Cardiac muscle cell (in vitro differentiated cells and primary cell): Measurements from ENCODE around the gene WDR70. TPM values are rescaled to one million over a fixed set of nuclear protein-coding genes. Genes with fewer than 3 reads are reported as not detected.

ENCODE experiments used
- DNase-seq, 2 donors: peaks; one replicate each; pipeline versions ENCODE4 v3.0.0 to v3.0.0-alpha.2; 2010 to 2017; ENCODE audit warnings: low read depth in 1 of 2, low spot score in 1 of 2
- H3K27ac ChIP-seq: fragments of 200-600 bp; sonication (generic); 2 replicates; pipeline ENCODE4 v1.5.1; 2016
- H3K27me3 ChIP-seq: fragments of 200-600 bp; sonication (generic); 2 replicates; pipeline ENCODE4 v1.6.0; 2016; ENCODE audit warnings: control low read depth
- H3K36me3 ChIP-seq: fragments of 200-600 bp; sonication (generic); 2 replicates; pipeline ENCODE4 v1.5.1; 2016; ENCODE audit warnings: control low read depth
- H3K4me1 ChIP-seq: fragments of 200-600 bp; sonication (generic); 2 replicates; pipeline ENCODE4 v1.8.1; 2017; ENCODE audit warnings: low read depth, mild to moderate bottlenecking, mixed run types
- H3K4me3 ChIP-seq: fragments of 200-600 bp; sonication (generic); 2 replicates; pipeline ENCODE4 v1.5.1; 2016; ENCODE audit warnings: mild to moderate bottlenecking
- H3K9me3 ChIP-seq: fragments of 200-600 bp; sonication (generic); 2 replicates; pipeline ENCODE4 v1.5.1; 2017; ENCODE audit warnings: low read depth, mild to moderate bottlenecking, control low read depth
- polyA plus RNA-seq: library from polyadenylated mRNA; unstranded; fragments of >200 nt; fragmentation: Nextera tagmentation; extraction: Ambion mirVana; gene quantifications from 2 replicates; pipeline ENCODE4 v1.2.1, GENCODE V29; 2016
- total RNA-seq: library from RNA; depleted of rRNA; stranded (reverse); fragments of >200 nt; gene quantifications from 2 replicates; pipeline ENCODE4 v1.2.3, GENCODE V29; 2016
- TF ChIP-seq, protein P1 (sequence below): IDR thresholded peaks from 2 replicates; pipeline ENCODE4 v1.5.1; 2012; ENCODE audit warnings: low read depth, mild to moderate bottlenecking, low read length

WDR70 gene
- total and polyA plus RNA-seq, 2 experiments from 2014 or later = 21.8 to 22.7 TPM

DNA sequence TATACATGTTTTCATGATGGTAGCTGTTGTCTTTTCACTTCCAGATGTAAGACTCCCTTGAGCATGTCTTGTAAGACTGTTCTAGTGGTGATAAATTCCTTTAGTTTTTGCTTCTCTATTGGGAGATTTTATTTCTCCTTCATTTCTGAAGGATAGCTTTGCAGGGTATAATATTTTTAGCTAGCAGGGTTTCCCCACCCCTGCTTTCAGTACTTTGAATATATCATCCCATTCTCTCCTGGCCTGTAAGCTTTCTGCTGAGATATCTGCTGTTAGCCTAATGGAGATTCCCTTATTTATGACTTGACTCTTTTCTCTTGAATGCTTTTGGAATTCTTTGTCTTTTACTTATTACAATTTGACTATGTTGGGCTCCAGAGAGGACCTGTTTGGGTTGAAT is 249.8 kb downstream of the WDR70 start:
- Histone ChIP-seq H3K36me3 (no peaks in the 10 kb centered on the region), H3K9me3 (no peaks in the 10 kb centered on the region)
- TF ChIP-seq, protein P1, sequence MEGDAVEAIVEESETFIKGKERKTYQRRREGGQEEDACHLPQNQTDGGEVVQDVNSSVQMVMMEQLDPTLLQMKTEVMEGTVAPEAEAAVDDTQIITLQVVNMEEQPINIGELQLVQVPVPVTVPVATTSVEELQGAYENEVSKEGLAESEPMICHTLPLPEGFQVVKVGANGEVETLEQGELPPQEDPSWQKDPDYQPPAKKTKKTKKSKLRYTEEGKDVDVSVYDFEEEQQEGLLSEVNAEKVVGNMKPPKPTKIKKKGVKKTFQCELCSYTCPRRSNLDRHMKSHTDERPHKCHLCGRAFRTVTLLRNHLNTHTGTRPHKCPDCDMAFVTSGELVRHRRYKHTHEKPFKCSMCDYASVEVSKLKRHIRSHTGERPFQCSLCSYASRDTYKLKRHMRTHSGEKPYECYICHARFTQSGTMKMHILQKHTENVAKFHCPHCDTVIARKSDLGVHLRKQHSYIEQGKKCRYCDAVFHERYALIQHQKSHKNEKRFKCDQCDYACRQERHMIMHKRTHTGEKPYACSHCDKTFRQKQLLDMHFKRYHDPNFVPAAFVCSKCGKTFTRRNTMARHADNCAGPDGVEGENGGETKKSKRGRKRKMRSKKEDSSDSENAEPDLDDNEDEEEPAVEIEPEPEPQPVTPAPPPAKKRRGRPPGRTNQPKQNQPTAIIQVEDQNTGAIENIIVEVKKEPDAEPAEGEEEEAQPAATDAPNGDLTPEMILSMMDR = no peak

DNA sequence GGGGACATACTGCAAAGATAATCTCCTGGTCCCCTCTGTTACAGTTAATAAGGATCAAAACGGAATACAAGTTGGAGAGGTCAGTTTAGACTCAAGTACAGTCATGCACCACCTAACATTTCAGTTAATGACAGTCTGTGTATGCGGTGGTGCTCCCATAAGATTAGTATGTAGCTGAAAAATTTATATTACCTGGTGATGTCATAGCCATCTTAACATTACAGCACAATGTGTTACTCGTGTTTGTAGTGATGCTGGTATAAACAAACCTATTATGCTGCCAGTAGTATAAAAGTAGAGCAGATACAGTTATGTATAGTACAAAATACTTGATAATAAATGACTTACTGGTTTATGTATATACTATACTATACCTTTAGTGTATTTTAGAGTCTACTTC is 252.8 kb downstream of the WDR70 start:
- Histone ChIP-seq H3K27ac (no peak overlapping the region), H3K27me3 (no peaks in the 10 kb centered on the region), H3K9me3 (no peaks in the 10 kb centered on the region), H3K4me3 (no peak overlapping the region), H3K4me1 (no peaks in the 10 kb centered on the region), H3K36me3 (no peaks in the 10 kb centered on the region)
- no peak for DNase-seq
- TF ChIP-seq, protein P1 = no peak

More for the DNA sequence above, 249.8 kb downstream of the WDR70 start:
- Histone ChIP-seq H3K27me3 (no peaks in the 10 kb centered on the region), H3K27ac (no peak overlapping the region), H3K4me3 (no peak overlapping the region), H3K4me1 (no peaks in the 10 kb centered on the region)
- DNase-seq = no peak

DNA sequence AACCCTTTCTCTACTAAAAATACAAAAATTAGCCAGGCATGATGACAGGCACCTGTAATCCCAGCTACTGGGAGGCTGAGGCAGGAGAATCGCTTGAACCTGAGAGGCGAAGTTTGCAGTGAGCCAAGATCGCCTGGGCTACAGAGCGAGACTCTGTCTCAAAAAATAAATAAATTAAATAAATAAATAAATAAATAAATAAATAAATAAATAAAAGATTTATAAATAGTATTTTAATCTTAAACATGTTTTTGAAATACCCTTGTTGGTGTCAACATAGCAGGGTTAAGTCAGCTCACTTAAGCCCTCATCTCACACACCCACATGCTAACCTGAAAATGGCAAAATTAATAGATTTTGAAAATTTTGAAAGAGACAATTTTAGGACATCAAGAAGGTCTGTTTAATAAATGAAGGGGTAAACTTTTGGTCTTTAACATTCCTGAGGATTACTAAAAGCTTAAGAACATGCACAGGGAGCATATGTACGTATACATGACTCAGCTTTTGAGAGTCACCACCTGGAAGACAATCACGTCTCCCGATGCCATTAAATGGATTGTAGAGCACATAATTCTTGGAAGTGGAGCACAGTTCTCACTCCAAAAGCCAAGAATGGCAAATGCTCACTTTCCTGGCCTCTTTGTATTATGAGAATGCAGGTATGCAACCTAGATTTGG is 258.2 kb downstream of the WDR70 start:
- DNase-seq = no peak
- H3K9me3 ChIP-seq = no peaks in the 10 kb centered on the region
- H3K27me3 ChIP-seq = no peaks in the 10 kb centered on the region
- no peaks in the 10 kb centered on the region for H3K4me1 ChIP-seq
- TF ChIP-seq, protein P1 = no peak
- no peak overlapping the region for H3K4me3 ChIP-seq
- no peak overlapping the region for H3K27ac ChIP-seq
- H3K36me3 ChIP-seq = no peaks in the 10 kb centered on the region

DNA sequence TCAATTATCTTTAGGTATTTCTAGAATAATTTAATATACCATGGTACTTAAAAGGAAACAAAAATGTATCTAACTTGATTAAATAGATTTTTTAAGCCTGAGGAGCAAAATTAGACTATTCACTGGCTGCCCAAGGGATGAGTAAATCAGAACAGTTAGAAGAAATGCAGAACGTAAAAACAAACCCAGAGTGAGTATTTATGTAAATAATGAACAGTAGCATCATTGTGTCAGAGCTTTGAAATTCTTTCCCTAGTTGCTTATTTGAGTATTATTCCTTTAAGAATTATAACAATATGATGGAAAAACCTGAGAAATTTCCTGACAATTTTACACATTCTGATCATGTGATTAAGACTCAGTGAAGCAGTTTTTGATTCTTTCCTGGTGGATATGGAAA is 259.8 kb downstream of the WDR70 start:
- TF ChIP-seq, protein P1 = no peak
- H3K27ac ChIP-seq = no peak overlapping the region
- H3K4me1 ChIP-seq = no peaks in the 10 kb centered on the region
- no peak overlapping the region for H3K4me3 ChIP-seq
- H3K9me3 ChIP-seq = no peaks in the 10 kb centered on the region
- H3K36me3 ChIP-seq = no peaks in the 10 kb centered on the region
- H3K27me3 ChIP-seq = no peaks in the 10 kb centered on the region
- no peak for DNase-seq

DNA sequence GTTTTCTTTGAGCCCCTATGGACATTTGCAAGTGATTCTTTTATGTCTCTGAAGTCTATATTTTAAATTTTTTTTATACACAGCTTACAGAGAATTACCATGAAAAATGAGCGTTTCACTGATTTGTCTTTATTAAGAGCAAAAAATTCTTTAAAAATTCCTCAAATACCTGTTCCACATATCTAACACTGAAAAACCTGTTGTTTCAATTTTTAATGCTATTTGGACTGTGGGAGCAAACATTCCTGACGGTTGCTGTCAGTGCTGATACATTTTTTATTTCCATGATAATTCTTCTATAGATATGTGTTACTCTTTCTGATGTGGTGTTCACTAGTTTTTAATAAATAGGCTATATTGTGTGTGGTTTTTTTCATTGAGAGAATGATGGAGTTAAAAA is 261.0 kb downstream of the WDR70 start:
- Histone ChIP-seq H3K9me3 (no peaks in the 10 kb centered on the region), H3K27me3 (no peaks in the 10 kb centered on the region), H3K27ac (no peak overlapping the region), H3K4me1 (no peaks in the 10 kb centered on the region), H3K4me3 (no peak overlapping the region), H3K36me3 (no peaks in the 10 kb centered on the region)
- TF ChIP-seq, protein P1 = no peak
- no peak for DNase-seq
